ENCODE results near the gene RPS19BP1. TPM values are rescaled to one million over a fixed set of nuclear protein-coding genes. Genes with fewer than 3 reads are reported as not detected.

The RPS19BP1 gene
- total RNA-seq, 4 donors from 2014 or later = 72.2 to 128 (median 104) TPM

GRCh38 chr22:39534591-39535356 is 2.2 kb upstream of the RPS19BP1 start:
- Histone ChIP-seq H3K4me3 (no peak overlapping the region), H3K4me1 (peaks cover 22 to 24% of the 10 kb centered on the region in 2 donors), H3K27ac (no peak overlapping the region), H3K9me3 (no peaks in the 10 kb centered on the region), H3K36me3 (peaks cover 0 to 5% of the 10 kb centered on the region in 2 donors), H3K27me3 (no peaks in the 10 kb centered on the region)
- TF ChIP-seq CTCF (IDR thresholded peaks at IDR 0.05 in 4 of 5, conservative IDR thresholded peaks at IDR 0.05 in 1 of 5) = peak; percentile 77 to 95 (median 89)
- TF ChIP-seq POLR2A (IDR thresholded peaks at IDR 0.05) = no peak
- intact Hi-C loops (cut with DNase I; ENCODE audit: low total_unique reads) (loop anchor here (1.0 to 5.0 kb wide), 4 partner anchors 382 to 813 kb away; partner anchors contain the start of genes ADSL and CBX7), in situ Hi-C loops (cut with MboI; ENCODE audit: low sequenced_read_pairs in 4 of 4) (loop anchor here (5.0 to 25.0 kb wide), 6 partner anchors 130 to 828 kb away; partner anchors contain the start of genes ADSL (in 2 of the 4) and SGSM3 (in 1 of the 4))
- DNase-seq (peak in 1 of 2 donors; percentile 63), ATAC-seq (no peak)

GRCh38 chr22:39534092-39534506 is 1.6 kb upstream of the RPS19BP1 start:
- DNase-seq = no peak
- TF ChIP-seq CTCF (IDR thresholded peaks at IDR 0.05 in 4 of 5, conservative IDR thresholded peaks at IDR 0.05 in 1 of 5) (no peak), POLR2A (IDR thresholded peaks at IDR 0.05) (no peak)
- H3K27me3 ChIP-seq = no peaks in the 10 kb centered on the region
- H3K36me3 ChIP-seq = peaks cover 0 to 5% of the 10 kb centered on the region in 2 donors
- H3K9me3 ChIP-seq = no peaks in the 10 kb centered on the region
- ATAC-seq = no peak
- H3K4me3 ChIP-seq = no peak overlapping the region
- intact Hi-C loops (cut with DNase I; ENCODE audit: low total_unique reads) (loop anchor here (5.0 kb wide), 3 partner anchors 382 to 813 kb away; partner anchors contain the start of genes ADSL and CBX7), in situ Hi-C loops (cut with MboI; ENCODE audit: low sequenced_read_pairs in 4 of 4) (loop anchor here in 3 of 4 donors (10.0 to 25.0 kb wide), 5 partner anchors 129 to 828 kb away; partner anchors contain the start of genes ADSL (in 2 of the 3) and SGSM3 (in 1 of the 3))
- peaks cover 29 to 31% of the 10 kb centered on the region in 2 donors for H3K4me1 ChIP-seq
- H3K27ac ChIP-seq = no peak overlapping the region

GRCh38 chr22:39530692-39531331 is 1.7 kb downstream of the RPS19BP1 start:
- Histone ChIP-seq H3K27ac (peak overlapping the region; percentile 92 to 98 (median 94)), H3K9me3 (no peaks in the 10 kb centered on the region), H3K36me3 (peaks cover 0 to 5% of the 10 kb centered on the region in 2 donors), H3K4me1 (peaks cover 49 to 53% of the 10 kb centered on the region in 2 donors), H3K4me3 (peak overlapping the region in 1 of 4 donors; percentile 81), H3K27me3 (no peaks in the 10 kb centered on the region)
- intact Hi-C loops (cut with DNase I; ENCODE audit: low total_unique reads) (loop anchor here (5.0 kb wide), 3 partner anchors 379 to 816 kb away; partner anchors contain the start of genes ADSL and CBX7), in situ Hi-C loops (cut with MboI; ENCODE audit: low sequenced_read_pairs in 4 of 4) (loop anchor here in 3 of 4 donors (10.0 to 25.0 kb wide), 5 partner anchors 126 to 831 kb away; partner anchors contain the start of genes ADSL (in 2 of the 3) and SGSM3 (in 1 of the 3))
- DNase-seq (no peak), ATAC-seq (no peak)
- no peak for TF ChIP-seq POLR2A (IDR thresholded peaks at IDR 0.05)
- peak in 1 of 5 experiments; percentile 16 for TF ChIP-seq CTCF (IDR thresholded peaks at IDR 0.05 in 4 of 5, conservative IDR thresholded peaks at IDR 0.05 in 1 of 5)

GRCh38 chr22:39530116-39530515 is 2.4 kb downstream of the RPS19BP1 start:
- TF ChIP-seq CTCF (IDR thresholded peaks at IDR 0.05 in 4 of 5, conservative IDR thresholded peaks at IDR 0.05 in 1 of 5) = no peak
- no peak for TF ChIP-seq POLR2A (IDR thresholded peaks at IDR 0.05)
- H3K4me1 ChIP-seq = peaks cover 53 to 59% of the 10 kb centered on the region in 2 donors
- no peaks in the 10 kb centered on the region for H3K9me3 ChIP-seq
- ATAC-seq (no peak), DNase-seq (no peak)
- H3K36me3 ChIP-seq = peaks cover 0 to 5% of the 10 kb centered on the region in 2 donors
- intact Hi-C loops (cut with DNase I; ENCODE audit: low total_unique reads) = loop anchor here (5.0 kb wide), 3 partner anchors 378 to 817 kb away; partner anchors contain the start of genes ADSL and CBX7
- H3K4me3 ChIP-seq = no peak overlapping the region
- in situ Hi-C loops (cut with MboI; ENCODE audit: low sequenced_read_pairs in 4 of 4) = loop anchor here in 3 of 4 donors (10.0 to 25.0 kb wide), 5 partner anchors 125 to 832 kb away; partner anchors contain the start of genes ADSL (in 2 of the 3) and SGSM3 (in 1 of the 3)
- H3K27ac ChIP-seq = peak overlapping the region in 3 of 4 donors; percentile 92 to 95 (median 94)
- H3K27me3 ChIP-seq = no peaks in the 10 kb centered on the region
